Stimulated activated memory B cell treated with anti-CD40 and anti-IgM and Interleukin-4, amounts not matched to agents 10 μg/mL and 1 μg/mL and 100 μg/mL, for 72 hours (primary cell): ENCODE measurements around the gene SNX25.
A peak's percentile ranks its signal among the peaks of the same experiment; 100 is the strongest.

Source experiments
- ATAC-seq: fragments of 150-1000 bp; cut with Tn5 transposase; 2 replicates; pipeline ENCODE4 v1.10.0; 2021
- H3K27ac Mint-ChIP-seq: one replicate; pipeline ENCODE4 v1.8.0; 2022; ENCODE audit warnings: mild to moderate bottlenecking, mixed read lengths
- H3K27me3 Mint-ChIP-seq: one replicate; pipeline ENCODE4 v1.8.0; 2022; ENCODE audit warnings: mixed read lengths
- H3K36me3 Mint-ChIP-seq: one replicate; pipeline ENCODE4 v1.8.0; 2022; ENCODE audit warnings: mixed read lengths
- H3K4me1 Mint-ChIP-seq: one replicate; pipeline ENCODE4 v1.8.0; 2022; ENCODE audit warnings: mixed read lengths
- H3K4me3 Mint-ChIP-seq: one replicate; pipeline ENCODE4 v1.8.0; 2022; ENCODE audit warnings: mild to moderate bottlenecking, moderate library complexity, mixed read lengths
- H3K9me3 Mint-ChIP-seq: one replicate; pipeline ENCODE4 v1.8.0; 2022; ENCODE audit warnings: mixed read lengths

Gene SNX25

DNA sequence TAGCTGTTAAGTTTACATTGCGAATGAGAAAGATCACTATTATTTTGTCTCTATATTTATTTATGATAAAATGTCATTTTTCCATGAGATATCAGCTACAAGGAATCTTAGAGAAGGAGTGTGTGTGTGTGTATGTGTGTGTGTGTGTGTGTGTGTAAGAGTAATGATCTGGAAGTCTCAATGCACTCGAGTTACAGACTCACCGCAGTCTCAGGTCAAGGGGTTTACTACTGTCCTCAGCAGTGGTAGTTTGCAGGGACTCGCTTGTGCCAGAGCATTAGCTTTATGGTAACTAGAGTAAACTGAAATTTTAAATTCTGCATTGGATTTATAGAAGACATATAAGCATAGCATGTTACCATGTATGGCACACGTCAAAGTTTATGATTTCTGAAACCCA lies 155.5 kb downstream of the SNX25 start:
- ATAC-seq = no peak
- Mint-ChIP-seq H3K4me1 (no peaks in the 10 kb centered on the region), H3K27ac (no peak overlapping the region), H3K27me3 (no peaks in the 10 kb centered on the region), H3K36me3 (peaks cover 24% of the 10 kb centered on the region), H3K9me3 (no peaks in the 10 kb centered on the region), H3K4me3 (no peak overlapping the region)

GRCh38 chr4:185369731-185370130 lies 160.3 kb downstream of the SNX25 start:
- Mint-ChIP-seq H3K27me3 (no peaks in the 10 kb centered on the region), H3K27ac (no peak overlapping the region), H3K4me3 (no peak overlapping the region), H3K36me3 (peaks cover 39% of the 10 kb centered on the region), H3K9me3 (no peaks in the 10 kb centered on the region), H3K4me1 (no peaks in the 10 kb centered on the region)
- ATAC-seq = no peak

- Mint-ChIP-seq H3K9me3 (no peaks in the 10 kb centered on the region), H3K27me3 (no peaks in the 10 kb centered on the region), H3K27ac (no peak overlapping the region), H3K4me1 (no peaks in the 10 kb centered on the region), H3K4me3 (no peak overlapping the region), H3K36me3 (peaks cover 43% of the 10 kb centered on the region)
- ATAC-seq = no peak
Measured at GRCh38 chr4:185370268-185370949, 161.0 kb downstream of the SNX25 start.

- H3K27me3 Mint-ChIP-seq = no peaks in the 10 kb centered on the region
- H3K4me3 Mint-ChIP-seq = no peak overlapping the region
- H3K36me3 Mint-ChIP-seq = peaks cover 35% of the 10 kb centered on the region
- no peaks in the 10 kb centered on the region for H3K9me3 Mint-ChIP-seq
- no peak for ATAC-seq
- no peak overlapping the region for H3K27ac Mint-ChIP-seq
- H3K4me1 Mint-ChIP-seq = no peaks in the 10 kb centered on the region
Measured at GRCh38 chr4:185371702-185372101, 162.3 kb downstream of the SNX25 start.

GRCh38 chr4:185374027-185374426 lies 164.6 kb downstream of the SNX25 start:
- peaks cover 35% of the 10 kb centered on the region for H3K36me3 Mint-ChIP-seq
- no peaks in the 10 kb centered on the region for H3K27me3 Mint-ChIP-seq
- ATAC-seq = no peak
- no peaks in the 10 kb centered on the region for H3K4me1 Mint-ChIP-seq
- no peaks in the 10 kb centered on the region for H3K9me3 Mint-ChIP-seq
- no peak overlapping the region for H3K27ac Mint-ChIP-seq
- H3K4me3 Mint-ChIP-seq = no peak overlapping the region

DNA sequence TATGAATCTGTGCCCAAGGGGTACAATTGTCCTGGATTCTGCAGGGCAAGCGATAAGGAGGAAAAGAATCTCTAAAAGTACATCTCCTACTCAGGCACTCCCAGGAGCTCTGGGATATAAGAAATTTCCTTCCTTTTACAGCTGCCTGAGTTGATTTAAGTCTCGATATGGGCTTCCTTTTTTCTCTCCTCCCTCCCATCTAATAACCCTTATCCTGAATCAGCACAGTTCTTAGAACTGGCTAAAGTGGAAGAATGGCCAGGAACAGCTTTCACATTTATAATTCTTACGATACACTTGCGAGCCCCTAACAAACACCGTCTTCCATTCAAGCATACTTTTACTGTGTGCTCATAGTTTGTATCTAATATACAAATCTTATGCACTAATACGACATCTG lies 165.2 kb downstream of the SNX25 start:
- Mint-ChIP-seq H3K36me3 (peaks cover 37% of the 10 kb centered on the region), H3K4me1 (no peaks in the 10 kb centered on the region), H3K9me3 (no peaks in the 10 kb centered on the region), H3K27ac (no peak overlapping the region), H3K27me3 (no peaks in the 10 kb centered on the region), H3K4me3 (no peak overlapping the region)
- ATAC-seq = no peak

DNA sequence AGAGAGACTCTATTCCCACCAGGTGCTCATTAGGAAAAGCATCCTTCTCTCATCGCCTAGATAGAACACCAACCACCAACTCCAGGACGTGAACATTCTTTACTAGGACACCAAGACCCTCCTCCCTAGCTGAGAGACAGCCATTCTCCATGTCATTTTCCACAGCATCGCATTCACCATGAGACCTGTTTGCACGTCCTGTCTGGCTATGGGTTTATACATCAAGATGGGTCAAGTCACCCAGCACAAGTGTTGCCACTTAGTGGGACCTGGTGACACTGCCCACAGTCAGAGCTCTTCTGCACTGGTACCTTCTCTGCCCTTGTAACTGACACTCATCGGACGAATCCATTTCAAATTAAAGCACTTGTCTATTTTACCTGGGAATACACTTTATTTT lies 168.9 kb downstream of the SNX25 start:
- Mint-ChIP-seq H3K27me3 (no peaks in the 10 kb centered on the region), H3K9me3 (peaks cover 10% of the 10 kb centered on the region), H3K4me3 (no peak overlapping the region), H3K36me3 (peaks cover 46% of the 10 kb centered on the region), H3K27ac (no peak overlapping the region), H3K4me1 (no peaks in the 10 kb centered on the region)
- ATAC-seq = no peak

GRCh38 chr4:185379326-185380295 lies 170.2 kb downstream of the SNX25 start:
- Mint-ChIP-seq H3K4me3 (no peak overlapping the region), H3K27ac (no peak overlapping the region), H3K36me3 (peaks cover 45% of the 10 kb centered on the region), H3K9me3 (peaks cover 10% of the 10 kb centered on the region), H3K4me1 (no peaks in the 10 kb centered on the region), H3K27me3 (no peaks in the 10 kb centered on the region)
- no peak for ATAC-seq

- Mint-ChIP-seq H3K4me3 (no peak overlapping the region), H3K36me3 (peaks cover 40% of the 10 kb centered on the region), H3K27ac (no peak overlapping the region), H3K4me1 (no peaks in the 10 kb centered on the region), H3K9me3 (peaks cover 10% of the 10 kb centered on the region), H3K27me3 (no peaks in the 10 kb centered on the region)
- ATAC-seq = no peak
Measured at GRCh38 chr4:185380320-185380719, 170.9 kb downstream of the SNX25 start.

GRCh38 chr4:185381288-185382196 lies 172.1 kb downstream of the SNX25 start:
- Mint-ChIP-seq H3K27me3 (no peaks in the 10 kb centered on the region), H3K4me1 (no peaks in the 10 kb centered on the region), H3K36me3 (peaks cover 40% of the 10 kb centered on the region), H3K27ac (no peak overlapping the region), H3K4me3 (no peak overlapping the region), H3K9me3 (peaks cover 10% of the 10 kb centered on the region)
- no peak for ATAC-seq

DNA sequence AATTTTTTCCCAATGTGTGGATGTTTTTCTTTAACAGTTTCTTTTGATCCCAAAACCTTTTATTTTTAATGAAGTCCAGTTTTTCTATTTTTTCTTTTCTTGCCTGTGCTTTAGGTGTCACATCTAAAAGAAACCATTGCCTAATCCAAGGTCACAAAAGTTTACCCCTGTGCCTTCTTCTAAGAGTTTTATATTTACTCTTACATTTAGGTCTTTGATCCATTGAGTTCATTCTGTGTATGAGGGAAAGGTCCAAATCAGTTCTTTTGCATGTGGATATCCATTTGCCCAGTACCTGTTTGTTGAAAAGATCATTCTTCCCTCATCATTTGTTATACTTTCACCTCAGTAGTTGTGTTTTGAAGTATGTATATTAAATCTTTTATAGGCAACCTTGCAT lies 173.4 kb downstream of the SNX25 start:
- Mint-ChIP-seq H3K27ac (no peak overlapping the region), H3K4me3 (no peak overlapping the region), H3K4me1 (no peaks in the 10 kb centered on the region), H3K27me3 (no peaks in the 10 kb centered on the region), H3K36me3 (peaks cover 40% of the 10 kb centered on the region), H3K9me3 (peaks cover 10% of the 10 kb centered on the region)
- no peak for ATAC-seq

GRCh38 chr4:185383451-185383850 lies 174.1 kb downstream of the SNX25 start:
- H3K4me3 Mint-ChIP-seq = no peak overlapping the region
- no peak overlapping the region for H3K27ac Mint-ChIP-seq
- ATAC-seq = no peak
- H3K27me3 Mint-ChIP-seq = no peaks in the 10 kb centered on the region
- no peaks in the 10 kb centered on the region for H3K4me1 Mint-ChIP-seq
- peaks cover 34% of the 10 kb centered on the region for H3K36me3 Mint-ChIP-seq
- peaks cover 10% of the 10 kb centered on the region for H3K9me3 Mint-ChIP-seq

- Mint-ChIP-seq H3K27ac (no peak overlapping the region), H3K4me3 (no peak overlapping the region), H3K4me1 (no peaks in the 10 kb centered on the region), H3K27me3 (no peaks in the 10 kb centered on the region), H3K36me3 (peaks cover 31% of the 10 kb centered on the region), H3K9me3 (peaks cover 10% of the 10 kb centered on the region)
- ATAC-seq = no peak
Measured at GRCh38 chr4:185384061-185384460, 174.7 kb downstream of the SNX25 start.

DNA sequence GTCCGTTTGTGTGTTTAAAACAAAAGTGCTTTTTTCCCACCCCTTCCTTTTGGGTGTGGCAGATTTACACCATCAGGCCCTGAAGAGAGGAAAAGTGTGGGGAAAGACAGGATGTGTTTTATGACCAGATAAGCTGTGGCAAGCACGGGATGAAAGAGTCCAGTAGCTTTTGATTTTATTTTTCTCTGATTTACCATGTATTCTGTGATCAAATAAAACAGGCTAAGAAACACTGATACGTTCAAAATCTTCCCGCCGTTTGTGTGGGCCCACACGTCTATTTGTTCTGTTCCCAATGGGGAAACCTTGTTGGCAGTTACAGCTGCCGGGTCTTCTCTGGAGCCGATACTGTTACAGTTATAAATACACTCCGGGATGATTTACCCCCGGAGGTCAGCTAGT lies 175.5 kb downstream of the SNX25 start:
- H3K36me3 Mint-ChIP-seq = peaks cover 26% of the 10 kb centered on the region
- H3K4me3 Mint-ChIP-seq = no peak overlapping the region
- H3K9me3 Mint-ChIP-seq = peaks cover 10% of the 10 kb centered on the region
- no peaks in the 10 kb centered on the region for H3K4me1 Mint-ChIP-seq
- H3K27ac Mint-ChIP-seq = no peak overlapping the region
- no peaks in the 10 kb centered on the region for H3K27me3 Mint-ChIP-seq
- ATAC-seq = no peak

GRCh38 chr4:185387957-185388356 lies 178.6 kb downstream of the SNX25 start:
- H3K9me3 Mint-ChIP-seq = no peaks in the 10 kb centered on the region
- peak; percentile 36 for ATAC-seq
- H3K36me3 Mint-ChIP-seq = peaks cover 6% of the 10 kb centered on the region
- no peak overlapping the region for H3K4me3 Mint-ChIP-seq
- H3K27me3 Mint-ChIP-seq = no peaks in the 10 kb centered on the region
- peaks cover 15% of the 10 kb centered on the region for H3K4me1 Mint-ChIP-seq
- H3K27ac Mint-ChIP-seq = no peak overlapping the region
